K562 (cell line): ENCODE data around the gene ZNF490. TPM values are rescaled to one million over a fixed set of nuclear protein-coding genes. Genes with fewer than 3 reads are reported as not detected.
A peak's percentile ranks its signal among the peaks of the same experiment; 100 is the strongest.

ENCODE experiments used
- CGGBP1 ChIP-seq: fragments of 250-450 bp; sonication (Bioruptor Pico); IDR thresholded peaks from 2 replicates; pipeline ENCODE4 v1.9.0; 2021; ENCODE audit warnings: mild to moderate bottlenecking
- CHAMP1 ChIP-seq: fragments of 450-650 bp; IDR thresholded peaks from 2 replicates; pipeline ENCODE4 v1.6.1; 2016; ENCODE audit warnings: mild to moderate bottlenecking
- EP300 ChIP-seq: IDR thresholded peaks from 2 replicates; pipeline ENCODE4 v1.6.1; 2012; ENCODE audit warnings: low read length, improper control_type of control experiment
- IFI16 ChIP-seq: fragments of 250-450 bp; sonication (Bioruptor Pico); IDR thresholded peaks from 2 replicates; pipeline ENCODE4 v2.1.2; 2022; ENCODE audit warnings: mild to moderate bottlenecking, inconsistent platforms
- KLF10 ChIP-seq: fragments of 250-450 bp; sonication (Bioruptor Pico); IDR thresholded peaks from 2 replicates; pipeline ENCODE4 v1.6.1; 2021; ENCODE audit warnings: matching md5 sums
- MAFK ChIP-seq: IDR thresholded peaks from 2 replicates; pipeline ENCODE4 v1.6.1; 2011; ENCODE audit warnings: low read length, improper control_type of control experiment
- NBN ChIP-seq: fragments of 450-650 bp; IDR thresholded peaks from 2 replicates; pipeline ENCODE4 v1.6.1; 2016; ENCODE audit warnings: low read depth, mild to moderate bottlenecking
- NFYB ChIP-seq: IDR thresholded peaks from 2 replicates; pipeline ENCODE4 v1.6.1; 2011; ENCODE audit warnings: mild to moderate bottlenecking, moderate library complexity; ENCODE audit not compliant: insufficient read length; ENCODE audit errors: extremely low read depth
- PREB ChIP-seq: sonication (generic); formaldehyde crosslinking; IDR thresholded peaks from 2 replicates; pipeline ENCODE4 v1.8.1; 2023; ENCODE audit warnings: mild to moderate bottlenecking, missing genetic modification reagents
- SFPQ ChIP-seq: fragments of 200-400 bp; formaldehyde crosslinking; IDR thresholded peaks from 2 replicates; pipeline ENCODE4 v1.6.1; 2017; ENCODE audit warnings: mild to moderate bottlenecking, low read depth, low read length, moderate library complexity
- SNIP1 ChIP-seq: fragments of 450-650 bp; IDR thresholded peaks from 2 replicates; pipeline ENCODE4 v1.7.1; 2017; ENCODE audit warnings: low read depth, mild to moderate bottlenecking
- STAG1 ChIP-seq: sonication (generic); formaldehyde crosslinking; IDR thresholded peaks from 2 replicates; pipeline ENCODE4 v1.5.0; 2020; ENCODE audit warnings: missing genetic modification reagents, borderline replicate concordance
- TEAD2 ChIP-seq: fragments of 450-650 bp; IDR thresholded peaks from 2 replicates; pipeline ENCODE4 v1.6.1; 2016; ENCODE audit warnings: missing genetic modification characterization, control low read depth, missing compliant biosample characterization
- TRIM24 ChIP-seq, 2 experiments: fragments of 450-650 bp; IDR thresholded peaks; 2 replicates each; pipeline ENCODE4 v1.6.1; 2016
- ZBTB7A ChIP-seq: IDR thresholded peaks from 2 replicates; pipeline ENCODE4 v1.6.1; 2011; ENCODE audit warnings: low read depth, mild to moderate bottlenecking, low read length, moderate library complexity, borderline replicate concordance; ENCODE audit not compliant: control insufficient read depth
- ZC3H11A ChIP-seq: IDR thresholded peaks from 2 replicates; pipeline ENCODE4 v1.6.1; 2012; ENCODE audit warnings: low read depth, low read length, improper control_type of control experiment
- ZFP1 ChIP-seq: fragments of 450-650 bp; formaldehyde crosslinking; IDR thresholded peaks from 2 replicates; pipeline ENCODE4 v1.4.0; 2020; ENCODE audit warnings: mild to moderate bottlenecking, mixed read lengths
- ZKSCAN8 ChIP-seq: fragments of 200-800 bp; sonication (Bioruptor generic); IDR thresholded peaks from 2 replicates; pipeline ENCODE4 v1.6.1; 2016; ENCODE audit warnings: missing genetic modification characterization, missing compliant biosample characterization
- ZNF12 ChIP-seq: sonication (generic); formaldehyde crosslinking; IDR thresholded peaks from 2 replicates; pipeline ENCODE4 v1.4.0; 2020; ENCODE audit warnings: mild to moderate bottlenecking, missing genetic modification reagents
- ZNF239 ChIP-seq: fragments of 250-450 bp; sonication (Bioruptor Pico); IDR thresholded peaks from 2 replicates; pipeline ENCODE4 v1.4.0; 2020; ENCODE audit warnings: mild to moderate bottlenecking
- ZNF384 ChIP-seq: IDR thresholded peaks from 2 replicates; pipeline ENCODE4 v1.6.1; 2012; ENCODE audit warnings: low read depth, low read length, improper control_type of control experiment
- ZNF583 ChIP-seq: fragments of 250-450 bp; sonication (Bioruptor Pico); IDR thresholded peaks from 2 replicates; pipeline ENCODE4 v1.4.0; 2020
- ZNF699 ChIP-seq: fragments of 250-450 bp; sonication (Bioruptor Pico); IDR thresholded peaks from 2 replicates; pipeline ENCODE4 v1.8.0; 2021; ENCODE audit warnings: mild to moderate bottlenecking, moderate library complexity; ENCODE audit not compliant: insufficient replicate concordance
- polyA plus RNA-seq, 8 experiments: library from polyadenylated mRNA; depleted of rRNA in 4 of 8; stranded (reverse) in 5 of 8; unstranded in 3 of 8; fragments of >200 nt; fragmentation: Nextera tagmentation in 2 of 8; fragmentation: Illumina TruSeq in 1 of 8; extraction: Ambion mirVana in 2 of 8; extraction: Trizol in 1 of 8; gene quantifications; 2 replicates each; pipeline versions ENCODE4 v1.2.1 to v1.2.3, GENCODE V29; 2011 to 2014; ENCODE audit warnings: inconsistent platforms in 1 of 8, missing spikeins in 1 of 8
- total RNA-seq, 7 experiments: library from RNA; depleted of rRNA in 6 of 7; stranded (reverse); fragments of >200 nt in 6 of 7; fragmentation: Illumina TruSeq in 2 of 7; extraction: Trizol in 2 of 7; gene quantifications; 2 replicates each; pipeline versions ENCODE4 v1.2.1 to v1.2.3, GENCODE V29; 2011 to 2021; ENCODE audit warnings: low replicate concordance in 1 of 7

Gene ZNF490
- total and polyA plus RNA-seq, 9 of the 15 experiments (the other 6 are each of a cell fraction or from before 2014, with no cell fraction given), result 0.90 to 8.3 (median 4.4) TPM

- TF ChIP-seq TRIM24 (IDR thresholded peaks at IDR 0.05), result peak in 1 of 2 experiments; percentile 99; a peak in 2 of 4 replicates
- TF ChIP-seq ZKSCAN8 (CRISPR knock-in tag), result no peak
- peak; percentile 74 for TF ChIP-seq ZNF12 (CRISPR knock-in tag)
- no peak for TF ChIP-seq ZNF699 (CRISPR knock-in tag)
- peak; percentile 75 for TF ChIP-seq NFYB
- TF ChIP-seq CGGBP1 (CRISPR knock-in tag), result no peak
- TF ChIP-seq ZNF583 (CRISPR knock-in tag), result peak; percentile 17; the same call in 1 of the 2 replicates
- TF ChIP-seq EP300, result peak; percentile 41; the same call in 1 of the 2 replicates
- TF ChIP-seq ZBTB7A, result peak; percentile 91
- TF ChIP-seq IFI16 (CRISPR knock-in tag), result no peak
- no peak for TF ChIP-seq ZFP1 (CRISPR knock-in tag)
- no peak for TF ChIP-seq SNIP1
- TF ChIP-seq NBN, result 0 out of 2 replicates have a peak, but pooled peaks have one; percentile 22
- TF ChIP-seq ZC3H11A, result peak; percentile 96
- TF ChIP-seq STAG1 (CRISPR knock-in tag), result no peak
- TF ChIP-seq PREB, result no peak
- TF ChIP-seq ZNF384, result peak; percentile 38; the same call in 1 of the 2 replicates
- TF ChIP-seq KLF10 (CRISPR knock-in tag), result no peak
- TF ChIP-seq SFPQ, result no peak
- TF ChIP-seq TEAD2 (tag), result 0 out of 2 replicates have a peak, but pooled peaks have one; percentile 54
- no peak for TF ChIP-seq CHAMP1
- peak; percentile 27 for TF ChIP-seq MAFK
- TF ChIP-seq ZNF239 (CRISPR knock-in tag), result no peak
Observed at GRCh38 chr19:12610540-12611360, at the start of gene ZNF490, which contains the start of gene ZNF791 (continued).
